Thymus (tissue), 11 donors: ENCODE results near the gene HOXC10. TPM values are rescaled to one million over a fixed set of nuclear protein-coding genes. Genes with fewer than 3 reads are reported as not detected.

Experiments used
- DNase-seq, 9 donors: peaks; one replicate each; pipeline ENCODE4 v3.0.0-alpha.2; 2013; ENCODE audit warnings: low spot score in 9 of 9, low read depth in 6 of 9, missing footprints in 1 of 9
- H3K27ac ChIP-seq, 2 donors: one replicate each; pipeline ENCODE4 v1.5.1; 2013; ENCODE audit warnings: control low read depth in 1 of 2, low read depth in 1 of 2, low read length in 1 of 2, mild to moderate bottlenecking in 1 of 2, moderate library complexity in 1 of 2
- H3K27me3 ChIP-seq, 2 donors: one replicate each; pipeline ENCODE4 v1.5.1; 2013; ENCODE audit warnings: low read length in 1 of 2; ENCODE audit not compliant: control insufficient read depth in 2 of 2, insufficient read depth in 1 of 2
- H3K36me3 ChIP-seq, 2 donors: one replicate each; pipeline ENCODE4 v1.5.1; 2013; ENCODE audit warnings: low read length in 1 of 2, mild to moderate bottlenecking in 1 of 2, moderate library complexity in 1 of 2; ENCODE audit not compliant: control insufficient read depth in 2 of 2, insufficient read depth in 2 of 2
- H3K4me1 ChIP-seq, 2 donors: one replicate each; pipeline ENCODE4 v1.5.1; 2013; ENCODE audit warnings: low read length in 2 of 2; ENCODE audit not compliant: control insufficient read depth in 2 of 2, insufficient read depth in 2 of 2
- H3K4me3 ChIP-seq, 2 donors: one replicate each; pipeline ENCODE4 v1.5.1; 2013; ENCODE audit warnings: low read length in 2 of 2, control low read depth in 1 of 2, mild to moderate bottlenecking in 1 of 2
- H3K9me3 ChIP-seq, 2 donors: one replicate each; pipeline ENCODE4 v1.5.1; 2013; ENCODE audit warnings: low read length in 1 of 2, mild to moderate bottlenecking in 1 of 2; ENCODE audit not compliant: control insufficient read depth in 2 of 2, insufficient read depth in 1 of 2
- WGBS: extraction: QIAGEN DNeasy Blood & Tissue Kit; methylation state at CpG from one replicate; pipeline ENCODE4 v1.1.7; 2013; 5-methylcytosine and 5-hydroxymethylcytosine counted together
- polyA plus RNA-seq: library from polyadenylated mRNA; stranded (reverse); fragments of 200-250 nt; gene quantifications from one replicate; pipeline ENCODE4 v1.2.3, GENCODE V29; 2013
- total RNA-seq: library from RNA; stranded (reverse); fragments of 120-200 nt; gene quantifications from one replicate; pipeline ENCODE4 v1.2.4, GENCODE V29; 2013
- donor health status: healthy.

HOXC10 gene
- total and polyA plus RNA-seq, 2 donors, result 0.14 TPM; not detected in 1

GRCh38 chr12:53963434-53964314 lies 21.3 kb upstream of the HOXC10 start:
- Histone ChIP-seq H3K4me3 (no peak overlapping the region), H3K27me3 (peaks cover 83 to 100% of the 10 kb centered on the region in 2 donors), H3K4me1 (no peaks in the 10 kb centered on the region), H3K9me3 (peaks cover 0 to 3% of the 10 kb centered on the region in 2 donors), H3K36me3 (no peaks in the 10 kb centered on the region), H3K27ac (no peak overlapping the region)
- WGBS, result 9% methylated on average over 38 of the region's 38 CpGs
- DNase-seq, result no peak

- WGBS, result 12% methylated on average over 2 of the region's 2 CpGs
- Histone ChIP-seq H3K36me3 (no peaks in the 10 kb centered on the region), H3K4me1 (no peaks in the 10 kb centered on the region), H3K27ac (no peak overlapping the region), H3K9me3 (peaks cover 0 to 3% of the 10 kb centered on the region in 2 donors), H3K27me3 (peaks cover 84 to 100% of the 10 kb centered on the region in 2 donors), H3K4me3 (no peak overlapping the region)
- no peak for DNase-seq
These were observed 20.6 kb upstream of the HOXC10 start for GRCh38 chr12:53964315-53964713.

GRCh38 chr12:53965281-53966084 lies 19.5 kb upstream of the HOXC10 start:
- Histone ChIP-seq H3K27me3 (peaks cover 87 to 100% of the 10 kb centered on the region in 2 donors), H3K4me3 (no peak overlapping the region), H3K27ac (no peak overlapping the region), H3K9me3 (peaks cover 0 to 3% of the 10 kb centered on the region in 2 donors), H3K36me3 (no peaks in the 10 kb centered on the region), H3K4me1 (no peaks in the 10 kb centered on the region)
- DNase-seq, result no peak
- 7% methylated on average over 18 of the region's 18 CpGs for WGBS

- DNase-seq, result no peak
- H3K27me3 ChIP-seq, result peaks cover 87 to 100% of the 10 kb centered on the region in 2 donors
- no peaks in the 10 kb centered on the region for H3K4me1 ChIP-seq
- no peaks in the 10 kb centered on the region for H3K36me3 ChIP-seq
- 8% methylated on average over 15 of the region's 15 CpGs for WGBS
- no peak overlapping the region for H3K27ac ChIP-seq
- peaks cover 0 to 3% of the 10 kb centered on the region in 2 donors for H3K9me3 ChIP-seq
- no peak overlapping the region for H3K4me3 ChIP-seq
These were observed 18.9 kb upstream of the HOXC10 start for GRCh38 chr12:53966085-53966384.

GRCh38 chr12:53966385-53967133 lies 18.4 kb upstream of the HOXC10 start:
- Histone ChIP-seq H3K36me3 (no peaks in the 10 kb centered on the region), H3K4me1 (no peaks in the 10 kb centered on the region), H3K4me3 (no peak overlapping the region), H3K9me3 (peaks cover 0 to under 1% of the 10 kb centered on the region in 2 donors), H3K27me3 (peaks cover 87 to 100% of the 10 kb centered on the region in 2 donors), H3K27ac (no peak overlapping the region)
- WGBS, result 7% methylated on average over 36 of the region's 36 CpGs
- DNase-seq, result no peak

- Histone ChIP-seq H3K4me3 (no peak overlapping the region), H3K27ac (no peak overlapping the region), H3K36me3 (no peaks in the 10 kb centered on the region), H3K9me3 (no peaks in the 10 kb centered on the region), H3K27me3 (peaks cover 89 to 100% of the 10 kb centered on the region in 2 donors), H3K4me1 (no peaks in the 10 kb centered on the region)
- DNase-seq, result no peak
- 8% methylated on average over 5 of the region's 5 CpGs for WGBS
These were observed 17.5 kb upstream of the HOXC10 start for GRCh38 chr12:53967421-53967925.

- H3K4me3 ChIP-seq, result no peak overlapping the region
- H3K4me1 ChIP-seq, result no peaks in the 10 kb centered on the region
- WGBS, result 14% methylated on average over 24 of the region's 24 CpGs
- H3K36me3 ChIP-seq, result no peaks in the 10 kb centered on the region
- peaks cover 0 to 4% of the 10 kb centered on the region in 2 donors for H3K9me3 ChIP-seq
- no peak overlapping the region for H3K27ac ChIP-seq
- peaks cover 81 to 100% of the 10 kb centered on the region in 2 donors for H3K27me3 ChIP-seq
- no peak for DNase-seq
These were observed 16.5 kb upstream of the HOXC10 start for GRCh38 chr12:53968214-53969127.

GRCh38 chr12:53969588-53970259 lies 15.2 kb upstream of the HOXC10 start:
- Histone ChIP-seq H3K9me3 (peaks cover 0 to 10% of the 10 kb centered on the region in 2 donors), H3K27ac (no peak overlapping the region), H3K4me3 (no peak overlapping the region), H3K27me3 (peaks cover 85 to 100% of the 10 kb centered on the region in 2 donors), H3K36me3 (no peaks in the 10 kb centered on the region), H3K4me1 (no peaks in the 10 kb centered on the region)
- DNase-seq, result no peak
- 22% methylated on average over 12 of the region's 12 CpGs for WGBS
